ENCODE measurements around the gene RASSF9. TPM values are rescaled to one million over a fixed set of nuclear protein-coding genes. Genes with fewer than 3 reads are reported as not detected.

The RASSF9 gene
- total and polyA plus RNA-seq, 12 donors: 0.84 to 15.2 (median 5.9) TPM

DNA sequence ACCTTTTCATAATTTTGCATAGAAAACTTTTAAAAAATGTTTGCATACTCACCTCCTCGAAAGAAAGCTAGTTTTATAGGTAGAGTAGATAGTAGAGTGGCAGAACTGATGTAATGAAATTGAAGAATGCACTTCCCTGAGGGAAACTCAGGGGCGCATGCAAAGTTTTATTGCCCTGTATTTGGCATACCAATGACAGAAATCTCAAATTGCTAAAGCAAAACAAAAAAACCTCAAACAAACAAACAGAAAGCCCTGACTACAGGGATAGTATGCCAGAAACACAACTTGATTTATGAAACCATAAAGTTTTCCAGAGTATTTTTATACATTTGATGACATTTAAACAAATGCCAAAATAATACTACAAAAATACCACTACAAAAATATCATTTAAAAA is 1.8 kb downstream of the RASSF9 start:
- DNase-seq (no peak), ATAC-seq (no peak)
- no peaks in the 10 kb centered on the region for H3K27me3 ChIP-seq
- TF ChIP-seq, protein P1, sequence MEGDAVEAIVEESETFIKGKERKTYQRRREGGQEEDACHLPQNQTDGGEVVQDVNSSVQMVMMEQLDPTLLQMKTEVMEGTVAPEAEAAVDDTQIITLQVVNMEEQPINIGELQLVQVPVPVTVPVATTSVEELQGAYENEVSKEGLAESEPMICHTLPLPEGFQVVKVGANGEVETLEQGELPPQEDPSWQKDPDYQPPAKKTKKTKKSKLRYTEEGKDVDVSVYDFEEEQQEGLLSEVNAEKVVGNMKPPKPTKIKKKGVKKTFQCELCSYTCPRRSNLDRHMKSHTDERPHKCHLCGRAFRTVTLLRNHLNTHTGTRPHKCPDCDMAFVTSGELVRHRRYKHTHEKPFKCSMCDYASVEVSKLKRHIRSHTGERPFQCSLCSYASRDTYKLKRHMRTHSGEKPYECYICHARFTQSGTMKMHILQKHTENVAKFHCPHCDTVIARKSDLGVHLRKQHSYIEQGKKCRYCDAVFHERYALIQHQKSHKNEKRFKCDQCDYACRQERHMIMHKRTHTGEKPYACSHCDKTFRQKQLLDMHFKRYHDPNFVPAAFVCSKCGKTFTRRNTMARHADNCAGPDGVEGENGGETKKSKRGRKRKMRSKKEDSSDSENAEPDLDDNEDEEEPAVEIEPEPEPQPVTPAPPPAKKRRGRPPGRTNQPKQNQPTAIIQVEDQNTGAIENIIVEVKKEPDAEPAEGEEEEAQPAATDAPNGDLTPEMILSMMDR (IDR thresholded peaks at IDR 0.05): no peak
- intact Hi-C loops (cut with DNase I): loop anchor here in 1 of 10 donors (5.0 kb wide), 1 partner anchor 33 kb away; no protein-coding TSS in a partner anchor
- peaks cover 0 to 57% (median 26%) of the 10 kb centered on the region in 9 donors for H3K4me1 ChIP-seq
- H3K9me3 ChIP-seq: no peaks in the 10 kb centered on the region
- H3K4me3 ChIP-seq: peak overlapping the region in 9 of 10 donors; percentile 36 to 71 (median 61)
- peak overlapping the region in 8 of 10 donors; percentile 28 to 93 (median 86) for H3K27ac ChIP-seq
- WGBS, 2 donors: 22 to 40% methylated on average over 2 of the region's 2 CpGs
- no peaks in the 10 kb centered on the region for H3K36me3 ChIP-seq

DNA sequence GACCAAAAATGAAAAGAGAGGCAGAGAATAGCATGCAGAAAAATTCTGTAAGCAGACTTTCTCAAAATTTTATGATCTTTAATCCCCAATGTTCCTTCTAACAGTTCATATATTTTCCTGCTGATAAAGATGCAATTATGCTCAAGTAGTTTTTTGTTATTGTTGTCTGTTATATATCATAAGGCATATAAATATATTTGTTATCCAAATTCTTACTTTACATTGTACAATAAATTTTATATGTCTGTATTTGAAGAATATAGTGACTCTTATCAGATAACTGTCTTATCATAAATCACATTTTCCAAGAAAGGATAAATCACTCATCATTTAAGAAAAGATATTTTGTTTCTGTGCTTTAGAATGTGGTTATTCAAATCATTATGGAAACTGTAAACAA is 2.6 kb downstream of the RASSF9 start:
- peak overlapping the region in 5 of 10 donors; percentile 75 to 93 (median 89) for H3K27ac ChIP-seq
- TF ChIP-seq, protein P1 (IDR thresholded peaks at IDR 0.05): no peak
- peaks cover 0 to 57% (median 26%) of the 10 kb centered on the region in 9 donors for H3K4me1 ChIP-seq
- H3K4me3 ChIP-seq: peak overlapping the region in 7 of 10 donors; percentile 52 to 71 (median 68)
- no peaks in the 10 kb centered on the region for H3K9me3 ChIP-seq
- no peaks in the 10 kb centered on the region for H3K36me3 ChIP-seq
- ATAC-seq: no peak
- DNase-seq: no peak
- no peaks in the 10 kb centered on the region for H3K27me3 ChIP-seq
- intact Hi-C loops (cut with DNase I): loop anchor here in 1 of 10 donors (5.0 kb wide), 1 partner anchor 34 kb away; no protein-coding TSS in a partner anchor

DNA sequence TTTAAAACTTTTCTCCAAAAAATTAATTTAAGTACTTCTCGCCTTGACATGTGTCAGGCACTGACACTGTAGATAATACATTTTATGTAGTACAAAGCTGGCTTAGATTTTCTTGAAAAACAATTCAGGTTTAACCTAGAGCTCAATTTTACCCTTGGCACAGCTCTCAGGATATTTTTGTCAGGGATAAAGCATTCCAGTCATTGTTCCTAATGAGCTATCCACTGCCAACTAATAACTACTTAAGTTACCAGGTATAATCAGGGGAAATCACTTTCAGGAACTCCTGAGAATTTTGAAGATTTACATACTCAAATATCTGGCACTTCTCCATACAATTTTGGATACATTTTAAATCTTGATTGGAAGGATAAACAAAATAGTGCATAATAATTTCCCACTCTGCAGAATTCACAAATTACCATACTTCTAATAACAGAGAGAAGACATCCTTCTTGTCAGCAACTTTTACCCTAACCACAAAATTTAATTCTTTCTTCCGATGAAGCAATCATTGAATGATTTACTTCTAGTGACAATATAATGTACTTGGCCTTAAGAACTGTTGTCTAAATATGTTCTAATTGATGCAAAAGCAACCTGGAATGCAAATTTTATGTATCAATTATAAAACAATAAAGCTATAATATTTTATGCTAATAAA is 4.8 kb downstream of the RASSF9 start:
- Histone ChIP-seq H3K27ac (peak overlapping the region in 3 of 10 donors; percentile 6 to 47 (median 37)), H3K9me3 (no peaks in the 10 kb centered on the region), H3K4me1 (peaks cover 0 to 62% (median 23%) of the 10 kb centered on the region in 9 donors), H3K4me3 (peak overlapping the region in 4 of 10 donors; percentile 4 to 70 (median 14)), H3K36me3 (no peaks in the 10 kb centered on the region), H3K27me3 (no peaks in the 10 kb centered on the region)
- TF ChIP-seq, protein P1 (IDR thresholded peaks at IDR 0.05): no peak
- WGBS, 2 donors: 62 to 67% methylated on average over 2 of the region's 2 CpGs
- intact Hi-C loops (cut with DNase I): loop anchor here in 2 of 10 donors (2.0 to 5.0 kb wide), 2 partner anchors 15 to 36 kb away; no protein-coding TSS in a partner anchor
- ATAC-seq: no peak
- no peak for DNase-seq

DNA sequence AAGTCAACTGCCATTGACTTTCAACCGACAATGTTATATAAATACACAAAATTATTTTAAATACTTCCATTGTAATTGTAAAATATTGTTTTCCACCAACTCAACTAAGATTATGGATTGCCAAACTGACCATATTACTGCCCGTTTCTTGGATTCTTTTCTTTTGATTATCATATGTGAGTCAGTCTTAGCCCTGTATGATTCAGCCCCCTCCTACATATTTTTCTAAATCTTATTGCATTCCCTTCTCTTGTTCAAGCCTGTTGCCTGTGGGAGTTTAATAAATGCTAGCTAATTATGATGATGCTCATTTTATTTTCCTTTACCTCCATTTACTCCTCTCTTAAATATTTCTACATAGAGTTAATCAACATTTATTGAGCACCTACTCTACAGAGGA is 6.8 kb downstream of the RASSF9 start:
- 91 to 94% methylated on average over 2 of the region's 2 CpGs for whole genome bisulfite sequencing, 2 donors
- Histone ChIP-seq H3K4me3 (no peak overlapping the region), H3K36me3 (no peaks in the 10 kb centered on the region), H3K27ac (no peak overlapping the region), H3K27me3 (no peaks in the 10 kb centered on the region), H3K9me3 (no peaks in the 10 kb centered on the region), H3K4me1 (peaks cover 0 to 61% (median 21%) of the 10 kb centered on the region in 9 donors)
- ATAC-seq (no peak), DNase-seq (no peak)
- intact Hi-C loops (cut with DNase I): no loop called here
- TF ChIP-seq, protein P1 (IDR thresholded peaks at IDR 0.05): no peak
